Spleen (tissue), 11 donors: ENCODE measurements around the gene MAN2B1. TPM values are rescaled to one million over a fixed set of nuclear protein-coding genes. Genes with fewer than 3 reads are reported as not detected.
A peak's percentile ranks its signal among the peaks of the same experiment; 100 is the strongest.
"Not testable (repeated sequence)": the region's sequence is repeated elsewhere in the genome, so short reads cannot be mapped to it uniquely, and the experiment has no call there.

Source experiments
- DNase-seq: peaks from one replicate; pipeline ENCODE4 v3.0.0-alpha.2; 2020
- H3K27ac ChIP-seq, 8 donors: fragments of 200-600 bp; sonication (generic) in 7 of 8; 1 replicate in 4 of 8; 2 replicates in 4 of 8; pipeline versions ENCODE4 v1.5.0 to v1.8.0; 2016 to 2021; ENCODE audit warnings: inconsistent platforms in 4 of 8, mild to moderate bottlenecking in 4 of 8, moderate library complexity in 1 of 8
- H3K27me3 ChIP-seq, 7 donors: fragments of 200-600 bp; sonication (generic) in 6 of 7; replicated peaks in 1 of 7; 1 replicate in 4 of 7; 2 replicates in 3 of 7; pipeline versions ENCODE4 v1.5.0 to v1.8.0; 2016 to 2021; ENCODE audit warnings: inconsistent platforms in 3 of 7, mild to moderate bottlenecking in 1 of 7
- H3K36me3 ChIP-seq, 6 donors: fragments of 200-600 bp; sonication (generic) in 5 of 6; 1 replicate in 4 of 6; 2 replicates in 2 of 6; pipeline versions ENCODE4 v1.5.0 to v1.8.0; 2016 to 2021; ENCODE audit warnings: inconsistent platforms in 2 of 6
- H3K4me1 ChIP-seq, 6 donors: fragments of 200-600 bp; sonication (generic) in 5 of 6; 1 replicate in 3 of 6; 2 replicates in 3 of 6; pipeline versions ENCODE4 v1.5.0 to v1.8.0; 2016 to 2021; ENCODE audit warnings: inconsistent platforms in 3 of 6
- H3K4me3 ChIP-seq, 8 donors: fragments of 200-600 bp; sonication (generic) in 7 of 8; 1 replicate in 4 of 8; 2 replicates in 4 of 8; pipeline versions ENCODE4 v1.5.0 to v1.8.0; 2016 to 2021; ENCODE audit warnings: inconsistent platforms in 4 of 8, mild to moderate bottlenecking in 4 of 8, moderate library complexity in 2 of 8
- H3K9me3 ChIP-seq, 8 donors: fragments of 200-600 bp; sonication (generic) in 7 of 8; 1 replicate in 4 of 8; 2 replicates in 4 of 8; pipeline versions ENCODE4 v1.5.0 to v1.8.0; 2016 to 2021; ENCODE audit warnings: inconsistent platforms in 4 of 8
- CTCF ChIP-seq, 11 experiments: fragments of 200-600 bp in 7 of 11; fragments of 450-650 bp in 4 of 11; sonication (generic) in 4 of 11; IDR thresholded peaks in 8 of 11; conservative IDR thresholded peaks in 3 of 11; 1 replicate in 7 of 11; 2 replicates in 4 of 11; pipeline versions ENCODE4 v1.4.0 to v1.8.0; 2016 to 2021; ENCODE audit warnings: antibody characterized with exemption in 11 of 11, inconsistent platforms in 4 of 11, mild to moderate bottlenecking in 1 of 11
- POLR2A ChIP-seq, 3 donors: fragments of 450-650 bp; IDR thresholded peaks; one replicate each; pipeline ENCODE4 v1.5.1; 2017; ENCODE audit warnings: antibody characterized with exemption in 3 of 3, mild to moderate bottlenecking in 1 of 3
- POLR2AphosphoS5 ChIP-seq, 3 donors: sonication (generic); formaldehyde crosslinking; IDR thresholded peaks; one replicate each; pipeline ENCODE4 v1.5.1; 2017; ENCODE audit warnings: antibody characterized with exemption in 3 of 3
- WGBS, 5 donors: extraction: QIAGEN DNeasy Blood & Tissue Kit in 3 of 5; methylation state at CpG; one replicate each; pipeline versions ENCODE4 v1.1.5 to v1.1.7; 2013 to 2018; 5-methylcytosine and 5-hydroxymethylcytosine counted together
- intact Hi-C: fragments of 100-400 bp; cut with DNase I; formaldehyde crosslinking; loops from one replicate; pipeline ENCODE4 v1.15.0; 2023; ENCODE audit warnings: low total_unique reads
- polyA plus RNA-seq, 3 donors: library from polyadenylated mRNA; stranded (reverse); fragments of 200-250 nt; gene quantifications; one replicate each; pipeline ENCODE4 v1.2.1, GENCODE V29; 2013
- total RNA-seq, 7 donors: library from RNA; depleted of rRNA in 3 of 7; stranded (reverse); fragments of >200 nt in 3 of 7; fragmentation: NEBNext Ultra II Directional in 4 of 7; extraction: Animal tissue kit (Norgen Biotek cat#: 25700) in 4 of 7; gene quantifications; one replicate each; pipeline versions ENCODE4 v1.1.0 to v1.2.1, GENCODE V29; 2016 to 2021
- donor health status: healthy with polysubstance abuse.
- donor health status: DM: no; HTN: no; CAD: no; lungs with moderate emphysema.
- donor health status: DM: no; HTN: no; CAD: no.
- donor health status: Bipolar disorder and iron deficiency.
- donor health status: healthy.
- donor health status: DM: no; HTN: no; CAD: no.
- donor health status: DM: yes; HTN: yes; CAD: no.

MAN2B1 gene
- total and polyA plus RNA-seq, 10 donors = 50.6 to 288 (median 190) TPM

- H3K4me3 ChIP-seq = peak overlapping the region in 5 of 8 donors; percentile 7 to 59 (median 25)
- H3K27me3 ChIP-seq = no peaks in the 10 kb centered on the region
- WGBS, 5 donors = 34 to 61% (median 42%) methylated on average over 30 to 31 of the region's 31 CpGs
- TF ChIP-seq POLR2A (IDR thresholded peaks at IDR 0.05) (no peak), POLR2AphosphoS5 (IDR thresholded peaks at IDR 0.05) (peak in 2 of 3 donors; percentile 58 to 69)
- intact Hi-C loops = no loop called here
- DNase-seq = peak; percentile 85
- H3K9me3 ChIP-seq = no peaks in the 10 kb centered on the region
- peaks cover 0 to 15% (median 9%) of the 10 kb centered on the region in 6 donors for H3K4me1 ChIP-seq
- H3K36me3 ChIP-seq = peaks cover 0 to 85% (median 10%) of the 10 kb centered on the region in 6 donors
- peak overlapping the region in 2 of 8 donors; percentile 13 for H3K27ac ChIP-seq
Observed at GRCh38 chr19:12647490-12648071, 19.0 kb downstream of the MAN2B1 start.

- no peaks in the 10 kb centered on the region for H3K27me3 ChIP-seq
- TF ChIP-seq POLR2AphosphoS5 (IDR thresholded peaks at IDR 0.05) = no peak
- no peak for TF ChIP-seq POLR2A (IDR thresholded peaks at IDR 0.05)
- TF ChIP-seq CTCF (IDR thresholded peaks at IDR 0.05 in 8 of 11, conservative IDR thresholded peaks at IDR 0.05 in 3 of 11) = no peak
- peak overlapping the region in 1 of 8 donors; percentile 13 for H3K27ac ChIP-seq
- peaks cover 0 to 81% (median 9%) of the 10 kb centered on the region in 6 donors for H3K36me3 ChIP-seq
- H3K9me3 ChIP-seq = no peaks in the 10 kb centered on the region
- WGBS, 5 donors = 81 to 89% (median 86%) methylated on average over 8 of the region's 8 CpGs
- DNase-seq = no peak
- intact Hi-C loops = no loop called here
- no peak overlapping the region for H3K4me3 ChIP-seq
- peaks cover 0 to 15% (median 9%) of the 10 kb centered on the region in 6 donors for H3K4me1 ChIP-seq
Observed at GRCh38 chr19:12647047-12647446, 19.5 kb downstream of the MAN2B1 start.

- intact Hi-C loops = no loop called here
- H3K27ac ChIP-seq = peak overlapping the region in 2 of 8 donors; percentile 9 to 11
- H3K4me1 ChIP-seq = peaks cover 0 to 15% (median 9%) of the 10 kb centered on the region in 6 donors
- H3K27me3 ChIP-seq = no peaks in the 10 kb centered on the region
- peaks cover 0 to 76% (median 6%) of the 10 kb centered on the region in 6 donors for H3K36me3 ChIP-seq
- no peaks in the 10 kb centered on the region for H3K9me3 ChIP-seq
- no peak for TF ChIP-seq POLR2AphosphoS5 (IDR thresholded peaks at IDR 0.05)
- DNase-seq = no peak
- WGBS, 5 donors = 76 to 87% (median 81%) methylated on average over 10 of the region's 10 CpGs
- no peak overlapping the region for H3K4me3 ChIP-seq
Observed at GRCh38 chr19:12646551-12646950, 20.0 kb downstream of the MAN2B1 start.

GRCh38 chr19:12643716-12644115, 22.8 kb downstream of the MAN2B1 start:
- H3K27me3 ChIP-seq, H3K9me3 ChIP-seq, intact Hi-C loops, DNase-seq, H3K27ac ChIP-seq, H3K4me3 ChIP-seq: not testable (repeated sequence)
- Histone ChIP-seq H3K36me3 (peaks cover 0 to 51% (median 5%) of the 10 kb centered on the region in 6 donors), H3K4me1 (peaks cover 0 to 29% (median 17%) of the 10 kb centered on the region in 6 donors)
- 93 to 100% (median 97%) methylated on average over 14 of the region's 14 CpGs for WGBS, 5 donors

- TF ChIP-seq POLR2AphosphoS5 (IDR thresholded peaks at IDR 0.05) = peak in 1 of 3 donors; percentile 38
- no peak for TF ChIP-seq POLR2A (IDR thresholded peaks at IDR 0.05)
- no peak for TF ChIP-seq CTCF (IDR thresholded peaks at IDR 0.05 in 8 of 11, conservative IDR thresholded peaks at IDR 0.05 in 3 of 11)
- peaks cover 0 to 48% (median 5%) of the 10 kb centered on the region in 6 donors for H3K36me3 ChIP-seq
- peak; percentile 69 for DNase-seq
- no peaks in the 10 kb centered on the region for H3K9me3 ChIP-seq
- intact Hi-C loops = no loop called here
- H3K4me1 ChIP-seq = peaks cover 0 to 17% (median 12%) of the 10 kb centered on the region in 6 donors
- H3K4me3 ChIP-seq = no peak overlapping the region
- no peak overlapping the region for H3K27ac ChIP-seq
- 92 to 97% (median 96%) methylated on average over 14 to 26 of the region's 26 CpGs for WGBS, 5 donors
- H3K27me3 ChIP-seq = no peaks in the 10 kb centered on the region
Observed at GRCh38 chr19:12642506-12642905, 24.0 kb downstream of the MAN2B1 start.
